H7 (cell line): ENCODE results near the gene MTMR11. TPM values are rescaled to one million over a fixed set of nuclear protein-coding genes. Genes with fewer than 3 reads are reported as not detected.

ENCODE experiments used
- DNase-seq: peaks from one replicate; pipeline ENCODE4 v3.0.0; 2012
- H3K27me3 ChIP-seq: 2 replicates; pipeline ENCODE4 v1.6.0; 2011; ENCODE audit warnings: mild to moderate bottlenecking, low read length; ENCODE audit not compliant: control insufficient read depth, insufficient read depth
- H3K36me3 ChIP-seq: replicated peaks from 2 replicates; pipeline ENCODE4 v1.5.1; 2011; ENCODE audit warnings: low read length; ENCODE audit not compliant: control insufficient read depth, insufficient read depth
- H3K4me3 ChIP-seq: 2 replicates; pipeline ENCODE4 v1.5.1; 2011; ENCODE audit warnings: low read depth, mild to moderate bottlenecking, control low read depth, low read length, moderate library complexity; ENCODE audit not compliant: insufficient read depth
- total RNA-seq: library from RNA; depleted of rRNA; stranded (reverse); fragments of >200 nt; shearing (Covaris generic); gene quantifications from 2 replicates; pipeline ENCODE4 v1.2.3, GENCODE V29; 2014; rRNA removed

Gene MTMR11, protein sequence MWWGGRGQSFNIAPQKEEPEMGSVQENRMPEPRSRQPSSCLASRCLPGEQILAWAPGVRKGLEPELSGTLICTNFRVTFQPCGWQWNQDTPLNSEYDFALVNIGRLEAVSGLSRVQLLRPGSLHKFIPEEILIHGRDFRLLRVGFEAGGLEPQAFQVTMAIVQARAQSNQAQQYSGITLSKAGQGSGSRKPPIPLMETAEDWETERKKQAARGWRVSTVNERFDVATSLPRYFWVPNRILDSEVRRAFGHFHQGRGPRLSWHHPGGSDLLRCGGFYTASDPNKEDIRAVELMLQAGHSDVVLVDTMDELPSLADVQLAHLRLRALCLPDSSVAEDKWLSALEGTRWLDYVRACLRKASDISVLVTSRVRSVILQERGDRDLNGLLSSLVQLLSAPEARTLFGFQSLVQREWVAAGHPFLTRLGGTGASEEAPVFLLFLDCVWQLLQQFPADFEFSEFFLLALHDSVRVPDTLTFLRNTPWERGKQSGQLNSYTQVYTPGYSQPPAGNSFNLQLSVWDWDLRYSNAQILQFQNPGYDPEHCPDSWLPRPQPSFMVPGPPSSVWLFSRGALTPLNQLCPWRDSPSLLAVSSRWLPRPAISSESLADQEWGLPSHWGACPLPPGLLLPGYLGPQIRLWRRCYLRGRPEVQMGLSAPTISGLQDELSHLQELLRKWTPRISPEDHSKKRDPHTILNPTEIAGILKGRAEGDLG
- total RNA-seq: 5.2 and 7.9 TPM in 2 replicates

DNA sequence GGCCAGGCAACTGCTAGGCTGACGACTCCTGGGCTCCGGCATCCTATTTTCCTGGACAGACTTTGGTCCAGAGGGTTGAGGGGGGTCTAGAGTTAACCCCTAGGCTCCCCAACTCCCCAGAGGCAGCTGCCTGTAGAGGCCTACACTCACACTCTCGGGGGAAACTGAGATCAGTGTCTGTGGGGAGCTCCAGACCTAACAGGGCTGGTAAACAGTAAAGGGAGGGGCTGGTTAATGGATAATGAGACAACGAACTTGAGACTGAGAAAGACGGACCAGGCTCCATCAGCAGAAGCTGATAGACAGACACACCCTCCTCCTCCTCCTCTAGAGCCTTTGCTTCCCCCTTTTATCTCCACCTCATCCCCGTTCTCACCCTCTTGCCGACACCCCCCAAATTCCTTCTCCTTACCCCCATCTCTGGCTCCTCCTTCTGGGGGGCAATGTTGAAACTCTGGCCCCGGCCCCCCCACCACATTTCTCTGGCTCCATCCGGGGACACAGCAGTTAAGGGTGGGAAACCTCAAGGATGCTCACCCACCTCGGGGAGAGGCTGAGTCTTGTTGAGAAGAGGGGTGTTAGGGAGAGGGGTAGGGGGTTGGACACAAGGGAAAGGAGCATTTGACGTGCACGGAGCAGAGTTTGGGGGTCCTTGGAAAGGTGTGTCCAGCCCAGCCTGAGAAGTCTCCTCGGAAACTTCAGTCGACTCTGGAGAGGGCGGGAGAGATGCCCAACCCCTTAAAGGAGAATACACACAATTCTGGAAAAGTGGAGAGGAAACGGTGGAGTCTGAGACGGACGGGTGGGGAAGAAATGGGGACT lies at the start of gene MTMR11:
MTMR11 (minus strand) TSS at position 710 of the 822 bp plus-strand sequence; CDS start at position 478, 232 bp downstream.
- DNase-seq: no peak
- H3K36me3 ChIP-seq: no peaks in the 10 kb centered on the region

DNA sequence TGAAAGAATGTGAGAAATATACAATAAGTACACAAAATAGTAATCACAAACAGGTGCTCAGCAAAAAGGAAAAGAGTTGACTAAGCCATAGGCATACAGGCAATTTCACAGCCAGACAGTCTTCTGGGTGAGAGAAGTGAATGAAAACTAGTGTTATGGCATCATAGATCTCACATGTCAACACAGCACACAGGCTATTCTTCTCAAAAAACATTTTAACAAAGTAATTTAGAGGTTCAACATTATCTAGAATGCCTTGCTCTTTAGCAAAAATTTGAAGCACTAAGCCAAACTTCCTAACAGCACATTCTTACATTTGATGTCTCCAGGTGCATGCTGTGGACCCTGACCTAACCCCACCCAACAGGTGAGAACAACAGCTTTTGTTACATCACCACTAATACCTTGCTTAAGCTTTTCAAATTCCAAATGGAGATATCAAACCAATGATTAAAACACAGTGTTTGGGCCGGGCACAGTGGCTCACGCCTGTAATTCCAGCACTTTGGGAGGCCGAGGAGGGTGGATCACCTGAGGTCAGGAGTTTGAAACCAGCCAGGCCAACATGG lies 43.4 kb upstream of the MTMR11 start:
- Histone ChIP-seq H3K27me3 (no peaks in the 10 kb centered on the region), H3K4me3 (no peak overlapping the region), H3K36me3 (peaks cover under 1% of the 10 kb centered on the region)
- DNase-seq: no peak

More for the DNA sequence above, at the start of gene MTMR11:
- H3K4me3 ChIP-seq: peak within 1 kb of the TSS; percentile 53
- no peaks in the 10 kb centered on the region for H3K27me3 ChIP-seq

DNA sequence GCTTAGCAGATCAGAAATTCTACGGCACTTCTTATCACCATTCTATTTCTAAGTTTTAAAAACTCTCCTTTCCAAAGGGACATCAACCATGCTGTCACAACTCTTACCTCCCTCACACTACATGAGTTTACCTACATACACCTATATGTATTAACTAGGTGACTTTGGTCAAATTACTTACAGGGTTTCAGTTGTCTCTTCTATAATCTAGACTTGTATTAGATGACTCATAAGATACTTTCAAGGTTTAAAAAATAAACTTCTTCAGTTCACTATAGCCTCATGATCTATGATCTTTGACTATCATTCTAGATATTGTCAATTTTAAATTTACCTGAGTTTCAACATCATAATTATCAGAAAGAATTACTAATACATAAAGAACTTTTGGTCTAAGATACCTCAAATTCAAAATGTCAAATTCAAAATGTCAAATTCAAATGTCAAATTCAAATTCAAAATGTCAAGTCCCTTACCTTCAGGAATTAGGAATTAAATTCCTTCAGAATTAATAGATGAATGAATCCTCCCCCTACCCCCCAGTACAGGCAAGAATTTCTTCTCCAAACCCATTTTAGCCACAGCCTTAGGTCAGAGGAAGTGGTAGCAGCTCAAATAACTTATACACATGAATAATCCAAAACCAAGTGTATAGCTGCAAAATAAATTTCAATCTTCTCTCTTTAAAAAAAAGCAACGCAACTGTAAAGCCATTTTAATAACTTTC lies 42.7 kb upstream of the MTMR11 start:
- Histone ChIP-seq H3K27me3 (no peaks in the 10 kb centered on the region), H3K36me3 (peaks cover 4% of the 10 kb centered on the region), H3K4me3 (no peak overlapping the region)
- no peak for DNase-seq

DNA sequence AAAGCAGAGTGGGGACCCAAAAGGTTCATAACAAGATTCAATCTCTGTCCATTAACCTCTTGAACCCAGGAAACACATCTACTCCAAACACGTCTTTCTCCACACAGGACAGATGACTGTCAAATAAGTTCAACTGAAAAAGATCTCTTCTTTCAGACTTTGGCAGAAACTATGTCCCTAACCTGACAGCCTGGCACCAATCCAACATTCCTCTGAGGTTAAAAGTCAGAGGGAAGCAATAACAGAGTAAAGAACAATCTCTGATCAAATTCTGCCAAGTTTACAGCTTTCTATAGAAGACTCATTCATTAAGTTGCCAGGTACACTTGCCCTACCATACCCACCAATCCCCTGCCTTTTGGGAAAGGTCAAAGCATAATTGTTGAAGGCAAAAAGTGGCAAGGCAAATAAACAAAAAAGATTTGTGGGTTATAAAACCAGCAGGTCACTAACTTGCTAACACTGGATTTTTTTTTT lies 41.9 kb upstream of the MTMR11 start:
- no peak overlapping the region for H3K4me3 ChIP-seq
- H3K36me3 ChIP-seq: peaks cover 4% of the 10 kb centered on the region
- H3K27me3 ChIP-seq: no peaks in the 10 kb centered on the region
- no peak for DNase-seq

DNA sequence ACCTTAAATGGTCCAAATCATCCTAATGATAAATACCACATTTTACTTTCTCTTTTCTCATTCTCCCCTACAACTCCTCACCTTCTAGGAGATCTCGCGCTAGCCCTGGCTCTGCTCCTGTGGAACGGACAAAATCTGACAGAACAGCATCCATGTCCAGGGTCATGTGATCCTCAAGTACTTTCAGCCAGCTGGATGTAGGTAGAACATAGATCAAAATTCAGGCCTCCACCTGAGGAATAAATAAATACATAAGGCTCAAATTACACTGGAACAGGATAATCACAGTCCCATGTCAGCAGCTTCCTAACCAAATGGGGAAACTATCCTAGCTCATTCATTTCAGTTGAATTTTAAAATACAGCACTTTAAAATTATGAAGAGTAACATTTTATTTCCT lies 40.7 kb upstream of the MTMR11 start:
- H3K4me3 ChIP-seq: no peak overlapping the region
- no peak for DNase-seq
- H3K36me3 ChIP-seq: peaks cover 4% of the 10 kb centered on the region
- H3K27me3 ChIP-seq: no peaks in the 10 kb centered on the region

DNA sequence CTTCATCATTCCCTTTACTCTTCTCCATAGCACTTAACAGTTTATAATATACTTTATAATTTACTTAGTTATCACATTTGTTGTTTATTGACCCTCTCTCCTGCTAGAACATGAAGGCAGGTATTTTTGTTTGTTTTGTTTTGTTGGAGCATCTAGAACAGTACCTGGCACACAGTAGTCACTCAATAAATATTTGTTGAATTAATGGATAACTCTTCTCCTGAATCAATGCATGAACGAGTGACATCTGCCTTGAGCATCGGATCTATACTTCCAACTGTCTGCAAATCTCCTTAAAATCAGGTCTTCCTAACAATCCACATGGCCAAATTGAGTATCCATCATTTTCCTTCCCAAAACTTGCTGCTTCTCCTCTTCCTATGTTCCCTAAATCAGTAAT lies 35.9 kb upstream of the MTMR11 start:
- no peak for DNase-seq
- peaks cover 7% of the 10 kb centered on the region for H3K36me3 ChIP-seq
- H3K27me3 ChIP-seq: no peaks in the 10 kb centered on the region
- no peak overlapping the region for H3K4me3 ChIP-seq

DNA sequence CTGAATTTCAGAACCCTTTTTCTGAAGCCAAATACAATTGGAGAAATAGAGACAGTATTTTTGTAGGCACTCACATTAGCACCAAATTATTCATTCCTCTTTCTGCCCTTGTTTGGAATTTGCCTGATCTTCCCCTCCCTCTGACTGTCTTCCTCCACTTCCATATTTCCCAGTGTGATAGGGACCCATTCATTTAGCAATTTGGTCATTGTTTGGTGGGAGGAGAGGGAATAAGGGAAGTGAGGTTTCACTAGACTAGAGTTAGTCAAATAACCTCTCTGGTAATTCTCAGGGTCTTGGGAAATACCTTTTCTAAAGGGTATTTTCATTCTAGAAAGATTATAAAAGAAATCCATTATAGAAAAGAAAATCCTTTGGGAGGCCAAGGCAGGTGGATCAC lies 31.0 kb upstream of the MTMR11 start:
- H3K27me3 ChIP-seq: no peaks in the 10 kb centered on the region
- DNase-seq: no peak
- H3K4me3 ChIP-seq: no peak overlapping the region
- peaks cover 14% of the 10 kb centered on the region for H3K36me3 ChIP-seq

DNA sequence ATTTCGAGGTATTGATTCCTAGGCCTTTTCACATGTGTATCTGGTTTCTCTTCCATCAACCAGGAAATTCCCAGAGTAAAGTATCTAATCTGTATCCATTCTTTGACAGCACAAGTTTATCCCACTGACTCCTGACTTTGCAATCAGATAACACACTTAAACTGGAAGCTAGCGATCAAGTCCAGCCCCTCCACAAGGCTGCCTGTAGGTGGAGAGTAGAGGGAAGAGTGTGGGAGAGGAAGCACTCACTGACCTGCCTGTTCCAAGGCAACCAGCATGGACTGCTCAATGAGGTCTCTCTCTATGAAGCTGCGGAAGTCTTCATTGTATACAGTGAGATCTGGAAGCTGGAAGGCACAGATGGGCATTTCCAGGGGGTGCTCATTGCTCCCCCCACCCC lies 30.4 kb upstream of the MTMR11 start:
- Histone ChIP-seq H3K27me3 (no peaks in the 10 kb centered on the region), H3K36me3 (peaks cover 14% of the 10 kb centered on the region), H3K4me3 (no peak overlapping the region)
- DNase-seq: no peak

DNA sequence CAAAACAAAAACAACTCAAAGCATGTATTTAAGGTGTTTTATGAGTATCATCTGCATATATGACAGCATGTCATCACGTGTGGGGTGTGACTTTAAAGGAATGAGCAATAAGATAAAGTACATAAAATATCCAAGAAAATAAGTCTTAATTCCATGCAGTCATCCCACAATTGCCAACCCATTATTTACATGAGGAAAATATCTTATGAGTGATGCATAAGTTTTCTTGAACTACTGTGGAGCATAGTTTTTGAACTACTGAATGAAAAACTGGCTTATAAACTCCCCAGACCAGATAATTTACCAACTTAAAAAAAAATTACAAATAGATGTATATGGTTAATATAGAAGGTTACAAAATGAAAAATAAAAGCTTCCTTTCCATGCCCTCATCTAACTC lies 29.7 kb upstream of the MTMR11 start:
- Histone ChIP-seq H3K36me3 (peaks cover 14% of the 10 kb centered on the region), H3K4me3 (no peak overlapping the region), H3K27me3 (no peaks in the 10 kb centered on the region)
- no peak for DNase-seq

DNA sequence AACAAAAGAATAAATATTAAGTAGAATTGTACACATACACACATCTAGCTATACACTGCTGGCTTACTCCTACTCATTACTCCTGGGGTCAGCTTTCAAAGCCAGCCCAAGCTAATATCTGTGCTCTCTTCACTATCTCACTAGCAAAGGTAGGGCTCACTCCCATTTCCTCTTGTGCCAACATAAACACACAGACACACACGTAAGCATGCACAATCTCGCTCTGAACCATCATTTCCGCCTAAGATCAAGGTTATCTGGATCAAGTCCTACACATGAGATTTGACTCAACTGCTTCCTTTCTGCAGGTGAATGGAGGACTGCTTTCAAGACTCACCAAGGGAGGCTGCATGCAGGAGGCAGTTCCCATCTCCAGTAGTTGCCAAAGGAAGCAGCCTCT lies 28.8 kb upstream of the MTMR11 start:
- no peak for DNase-seq
- Histone ChIP-seq H3K36me3 (peaks cover 11% of the 10 kb centered on the region), H3K4me3 (no peak overlapping the region), H3K27me3 (no peaks in the 10 kb centered on the region)

DNA sequence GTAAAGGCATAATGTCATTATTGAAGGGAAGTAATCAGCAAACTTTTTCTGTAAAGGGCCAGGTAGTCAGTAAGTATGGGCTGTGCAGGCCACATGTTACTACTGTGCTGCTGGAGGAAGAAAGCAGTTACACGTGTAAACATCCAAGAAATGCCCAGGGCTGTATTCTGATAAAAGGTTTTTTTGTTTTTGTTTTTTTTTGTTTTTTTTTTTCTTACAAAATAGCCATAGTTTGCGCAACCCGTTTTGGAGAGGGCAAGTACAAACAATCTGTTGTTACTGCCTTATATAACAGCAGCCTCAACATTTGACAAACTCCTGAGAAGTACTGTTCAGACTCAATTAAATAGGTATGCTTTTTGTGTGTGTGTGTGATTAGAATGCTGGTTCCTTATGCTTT lies 26.7 kb upstream of the MTMR11 start:
- DNase-seq: no peak
- H3K36me3 ChIP-seq: peaks cover 17% of the 10 kb centered on the region
- H3K4me3 ChIP-seq: no peak overlapping the region
- no peaks in the 10 kb centered on the region for H3K27me3 ChIP-seq

DNA sequence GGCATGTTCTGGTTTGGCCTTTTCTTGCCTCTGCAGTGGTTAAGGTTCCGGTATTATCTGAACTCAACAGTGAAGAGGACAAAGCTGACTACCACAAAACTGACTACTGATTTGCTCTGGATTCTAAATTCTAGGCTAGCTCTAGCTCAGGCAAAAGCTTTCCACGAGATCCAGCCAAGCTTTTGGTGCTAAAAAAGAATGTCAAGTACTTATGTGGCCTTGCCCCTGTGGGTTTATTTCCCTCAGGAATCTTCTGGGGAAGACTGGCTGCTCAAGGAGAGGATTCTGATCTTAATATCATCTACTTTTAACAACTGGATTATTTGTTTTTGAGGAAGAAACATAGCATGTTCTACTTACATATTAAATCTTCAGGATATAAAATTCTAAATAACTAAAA lies 26.1 kb upstream of the MTMR11 start:
- Histone ChIP-seq H3K27me3 (no peaks in the 10 kb centered on the region), H3K36me3 (peaks cover 21% of the 10 kb centered on the region), H3K4me3 (no peak overlapping the region)
- no peak for DNase-seq

DNA sequence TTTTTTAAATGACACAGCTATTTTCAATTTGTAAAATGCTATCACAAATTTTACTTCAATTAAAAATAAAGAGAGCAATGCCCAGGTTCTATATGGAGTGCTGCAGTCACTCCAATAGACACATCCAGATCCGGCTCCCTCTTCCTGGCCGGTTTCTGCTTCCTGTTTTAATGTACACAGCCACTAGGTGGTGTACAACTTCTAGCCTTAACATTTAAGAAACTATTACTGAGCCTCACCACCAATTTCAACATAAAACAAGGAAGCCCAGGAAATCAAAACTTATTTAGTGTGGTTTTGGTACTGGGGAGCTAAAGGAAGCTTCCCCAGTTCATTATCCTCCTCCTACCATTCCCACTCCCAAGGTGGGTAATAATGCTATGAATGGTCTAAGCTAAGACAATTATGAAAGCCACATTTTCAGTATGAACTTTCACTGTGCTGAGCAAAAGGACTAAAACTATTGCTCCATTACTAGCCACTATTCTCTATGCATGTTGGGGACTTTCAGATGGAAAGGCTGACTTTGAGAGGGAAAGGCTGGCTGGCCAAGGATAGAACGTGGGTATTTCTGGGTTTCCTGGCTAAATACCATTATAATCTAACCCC lies 25.5 kb upstream of the MTMR11 start:
- peak; percentile 63 for DNase-seq
- H3K27me3 ChIP-seq: no peaks in the 10 kb centered on the region
- no peak overlapping the region for H3K4me3 ChIP-seq
- H3K36me3 ChIP-seq: peaks cover 22% of the 10 kb centered on the region
